ENCODE results near the gene RALGPS1.

RALGPS1 gene

GRCh38 chr9:127215268-127216209 lies 301.0 kb downstream of the RALGPS1 start:
- no peak for DNase-seq (ENCODE audit: low read depth in 2 of 2, low spot score in 1 of 2)

- DNase-seq (ENCODE audit: low read depth in 2 of 2, low spot score in 1 of 2): no peak
Observed at GRCh38 chr9:127216210-127216887, 301.8 kb downstream of the RALGPS1 start.

GRCh38 chr9:127216888-127217217 lies 302.3 kb downstream of the RALGPS1 start:
- no peak for DNase-seq (ENCODE audit: low read depth in 2 of 2, low spot score in 1 of 2)

- DNase-seq (ENCODE audit: low read depth in 2 of 2, low spot score in 1 of 2): no peak
Observed at GRCh38 chr9:127218818-127219217, 304.2 kb downstream of the RALGPS1 start.

DNA sequence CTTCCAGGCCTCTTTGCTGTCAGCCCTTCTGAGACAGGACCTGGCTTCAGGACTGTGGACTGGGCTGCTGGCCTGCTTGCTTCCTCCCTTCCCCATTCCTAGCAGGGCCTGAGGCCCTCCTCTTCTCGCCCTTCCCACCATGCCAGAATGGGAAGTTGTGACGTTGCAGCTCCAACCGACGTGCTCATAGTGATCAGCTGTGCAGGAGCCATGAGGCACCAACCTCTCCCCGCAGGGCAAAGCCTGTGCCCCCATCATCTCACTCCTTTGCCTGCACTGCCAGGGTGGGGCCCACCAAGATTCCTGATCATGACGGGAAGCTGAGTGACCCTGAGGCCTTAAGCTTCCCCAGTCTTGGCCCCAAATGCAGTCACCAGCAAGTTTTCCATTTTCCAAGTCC lies 304.9 kb downstream of the RALGPS1 start:
- DNase-seq (ENCODE audit: low read depth in 2 of 2, low spot score in 1 of 2): no peak

DNA sequence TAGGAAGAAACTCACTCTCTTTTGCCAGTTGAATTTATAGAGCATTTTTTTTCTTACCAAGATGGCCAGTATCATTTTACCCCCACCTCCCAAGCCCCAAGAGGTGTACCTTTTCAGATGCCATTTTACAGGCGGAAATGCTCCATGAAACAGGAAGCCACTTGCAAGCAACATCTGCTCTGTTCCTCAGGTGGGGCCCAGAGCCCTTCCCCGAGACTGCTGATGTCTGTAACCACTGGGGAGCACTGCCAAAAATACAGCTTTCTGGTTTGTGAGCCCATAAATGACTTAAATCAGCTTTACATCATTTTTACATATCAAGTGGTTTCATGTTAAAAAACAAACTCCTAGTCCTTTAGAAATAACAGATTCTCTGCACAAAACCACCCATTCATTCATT lies 307.1 kb downstream of the RALGPS1 start:
- no peak for DNase-seq (ENCODE audit: low read depth in 2 of 2, low spot score in 1 of 2)

DNA sequence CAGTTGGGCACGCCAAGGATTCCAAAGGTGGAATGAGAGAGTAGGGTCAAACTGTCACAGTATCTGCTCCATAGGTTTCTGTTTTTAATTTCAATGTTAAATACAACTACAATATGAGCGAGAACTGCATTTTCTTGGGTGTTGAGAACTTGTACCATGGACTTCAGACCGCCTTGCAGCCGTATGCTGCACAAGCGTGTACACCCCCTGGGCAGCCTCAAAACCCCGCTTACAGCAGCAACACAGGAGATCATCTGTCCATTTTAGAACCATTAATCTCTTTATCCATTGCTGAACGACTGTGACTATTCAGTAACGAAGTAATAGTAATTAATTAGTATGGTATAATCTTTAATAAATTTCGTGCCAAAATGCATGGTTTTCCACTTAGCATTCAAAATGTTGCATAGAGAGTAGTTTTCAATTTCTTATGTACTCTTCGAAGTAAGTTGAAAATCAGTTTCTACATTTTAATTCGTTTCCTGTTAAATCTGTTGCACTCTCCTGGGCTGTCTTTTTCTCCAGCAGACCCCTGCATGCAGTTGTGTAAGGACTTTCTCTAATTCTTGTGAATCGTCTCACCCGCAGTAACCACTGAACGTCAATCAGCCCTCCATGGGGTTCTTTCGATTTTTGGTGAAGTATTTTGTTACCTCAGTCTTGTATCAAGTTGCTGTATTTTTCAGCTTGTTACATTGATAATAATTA lies 308.0 kb downstream of the RALGPS1 start:
- DNase-seq (ENCODE audit: low read depth in 2 of 2, low spot score in 1 of 2): no peak

DNA sequence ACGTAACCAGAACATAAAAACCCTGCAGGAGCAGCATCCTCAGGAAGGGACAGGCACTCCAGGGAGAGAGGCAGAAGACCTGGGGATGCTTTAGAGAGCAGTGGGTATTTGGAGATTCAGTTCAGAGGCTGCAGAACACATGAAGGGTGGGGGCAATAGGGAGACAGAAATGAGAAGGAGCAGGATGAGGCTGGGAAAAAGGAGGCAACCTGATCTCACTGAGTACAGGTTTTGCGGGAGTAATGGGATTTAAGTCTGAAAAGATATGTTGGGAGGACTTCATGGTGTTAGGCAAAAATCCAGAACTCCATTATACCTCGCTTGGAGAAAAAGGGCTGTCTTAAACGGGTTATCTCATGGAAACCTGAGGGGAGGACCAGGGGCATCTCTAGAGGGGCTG lies 308.7 kb downstream of the RALGPS1 start:
- DNase-seq (ENCODE audit: low read depth in 2 of 2, low spot score in 1 of 2): no peak

DNA sequence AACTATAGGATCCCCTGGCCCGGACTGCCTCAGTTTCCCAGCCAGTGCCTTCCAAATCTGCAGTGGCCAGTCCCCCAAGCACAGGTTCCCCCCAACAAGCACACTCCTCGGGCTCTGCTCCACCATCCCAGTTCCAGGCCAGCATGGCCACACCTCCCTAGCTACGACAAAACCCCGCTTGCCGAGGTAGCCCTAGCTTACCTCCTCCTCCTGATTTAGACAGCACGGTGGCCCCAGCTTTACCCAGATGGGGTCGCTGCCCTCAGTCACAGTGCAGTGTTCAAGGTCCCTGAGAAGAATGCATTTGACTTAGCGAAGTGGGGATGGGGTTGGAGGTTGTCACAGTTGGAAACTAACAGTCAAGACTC lies 309.2 kb downstream of the RALGPS1 start:
- DNase-seq (ENCODE audit: low read depth in 2 of 2, low spot score in 1 of 2): no peak

DNA sequence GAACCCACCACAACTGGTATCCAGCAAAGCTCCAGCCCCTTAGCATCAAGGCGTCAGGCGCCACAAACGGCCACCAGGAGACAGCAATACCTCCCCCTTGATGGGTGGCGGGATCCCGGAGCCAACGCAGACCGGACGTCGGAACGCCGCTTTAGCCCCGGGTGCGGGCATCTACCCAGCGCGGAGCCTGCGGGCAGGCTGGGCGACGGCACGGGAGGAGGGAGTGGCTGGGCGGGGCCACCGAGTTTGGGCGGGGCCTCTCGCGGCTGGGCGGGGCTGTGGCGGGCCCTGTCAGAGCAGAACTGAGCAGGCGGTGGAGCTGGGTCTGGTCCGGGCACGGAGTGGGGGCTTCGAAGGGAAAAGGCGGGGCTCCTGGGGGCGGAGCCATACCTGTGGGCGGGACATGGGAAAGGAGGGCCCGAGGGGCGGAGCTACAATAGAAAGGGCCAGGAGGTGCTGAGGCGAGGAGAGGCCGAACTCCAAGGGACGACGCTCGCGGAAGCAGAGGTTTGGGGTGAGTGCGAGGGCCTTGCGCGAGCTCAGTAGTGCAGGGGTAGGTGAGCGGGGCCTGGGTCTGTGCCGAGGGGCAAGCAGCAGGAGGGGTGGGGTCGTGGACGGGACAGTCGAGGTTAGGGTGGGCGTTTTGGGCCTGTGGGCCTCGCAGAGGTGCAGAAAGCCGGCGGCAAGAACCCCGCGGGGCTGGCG lies 309.7 kb downstream of the RALGPS1 start:
- peak; percentile 66 to 69 for DNase-seq (ENCODE audit: low read depth in 2 of 2, low spot score in 1 of 2)

DNA sequence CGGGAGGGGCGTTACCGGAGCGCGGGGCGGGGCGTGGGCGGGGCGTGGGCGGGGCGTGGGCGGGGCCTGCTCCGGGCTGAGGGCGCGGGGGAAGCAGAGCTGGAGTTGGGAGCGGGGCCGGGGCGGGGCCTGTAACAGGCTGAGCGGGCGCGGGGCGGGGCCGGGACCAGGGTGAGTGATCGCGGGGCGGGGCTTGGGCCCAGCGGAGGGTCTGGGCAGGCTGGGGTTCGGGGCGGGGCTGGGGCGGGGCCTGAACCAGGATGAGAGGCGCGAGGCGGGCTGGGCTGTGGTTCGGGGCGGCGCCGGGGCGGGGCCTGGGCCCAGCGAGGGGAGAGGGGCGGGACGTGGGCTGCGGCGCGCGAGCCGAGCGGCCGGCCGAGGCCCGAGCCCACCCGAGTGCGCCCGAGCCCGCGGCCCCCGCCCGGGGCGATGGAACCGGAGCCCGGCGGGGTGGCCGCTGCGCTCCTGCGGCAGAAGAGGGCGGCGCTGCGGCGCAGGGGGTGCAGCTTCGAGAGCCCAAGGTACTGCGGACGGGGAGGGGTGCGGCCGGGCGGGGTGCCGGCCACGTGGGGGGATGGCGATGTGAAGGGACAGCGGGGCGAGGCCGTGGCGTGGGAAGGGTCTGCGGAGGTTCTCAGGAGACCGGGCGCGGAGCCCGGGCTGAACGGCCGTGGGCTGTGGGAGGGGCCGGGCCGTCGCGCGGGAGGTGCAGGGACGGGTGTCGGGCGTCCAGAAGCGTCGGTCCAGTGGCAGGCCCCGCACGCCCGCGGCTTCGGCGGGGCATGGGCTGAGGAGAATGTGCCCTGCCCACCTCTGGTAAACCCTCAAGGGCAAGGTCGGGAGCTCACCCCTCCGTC lies 310.5 kb downstream of the RALGPS1 start:
- DNase-seq (ENCODE audit: low read depth in 2 of 2, low spot score in 1 of 2): peak; percentile 76 to 84

GRCh38 chr9:127225801-127226625 lies 311.4 kb downstream of the RALGPS1 start:
- no peak for DNase-seq (ENCODE audit: low read depth in 2 of 2, low spot score in 1 of 2)

- no peak for DNase-seq (ENCODE audit: low read depth in 2 of 2, low spot score in 1 of 2)
Observed at GRCh38 chr9:127229691-127230417, 315.3 kb downstream of the RALGPS1 start.

DNA sequence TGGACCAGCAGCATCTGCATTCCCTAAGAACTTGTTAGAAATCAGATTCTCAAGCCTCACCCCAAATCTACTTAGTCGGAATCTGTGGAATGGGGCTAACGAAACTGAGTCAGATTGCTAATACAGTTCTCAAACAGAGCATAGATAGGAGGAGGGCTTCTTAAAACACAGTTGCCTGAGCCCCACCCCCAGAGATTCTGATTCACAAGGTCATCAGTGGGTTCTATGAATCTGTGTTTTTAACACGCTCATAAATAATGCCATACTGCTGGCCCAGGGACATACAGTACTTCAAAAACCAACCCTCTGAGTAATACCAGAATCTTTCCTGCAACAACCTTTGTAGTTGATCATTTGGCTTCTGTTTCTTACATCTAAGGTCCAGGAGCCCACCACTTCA lies 317.1 kb downstream of the RALGPS1 start:
- no peak for DNase-seq (ENCODE audit: low read depth in 2 of 2, low spot score in 1 of 2)

GRCh38 chr9:127232833-127233549 lies 318.4 kb downstream of the RALGPS1 start:
- no peak for DNase-seq (ENCODE audit: low read depth in 2 of 2, low spot score in 1 of 2)

DNA sequence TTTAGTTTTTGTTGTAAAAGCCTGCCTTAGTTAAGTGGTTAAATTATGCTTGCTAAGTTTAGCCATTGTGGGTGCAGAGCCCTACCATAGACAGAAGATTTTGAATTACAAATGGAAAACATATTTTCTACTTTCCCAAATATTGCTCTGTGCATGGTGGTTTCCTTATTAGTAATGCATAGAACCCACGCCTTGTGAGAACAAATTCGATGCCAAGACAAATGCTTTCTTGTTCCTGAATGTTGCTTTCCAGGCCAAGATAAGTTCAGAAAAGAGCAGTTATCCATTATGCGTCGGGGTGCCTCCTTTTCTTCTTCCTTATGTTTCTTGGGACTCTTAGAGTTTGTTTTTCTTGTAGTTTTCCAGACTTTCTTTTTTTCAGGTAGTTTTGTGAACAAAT lies 319.0 kb downstream of the RALGPS1 start:
- no peak for DNase-seq (ENCODE audit: low read depth in 2 of 2, low spot score in 1 of 2)

- DNase-seq (ENCODE audit: low read depth in 2 of 2, low spot score in 1 of 2): no peak
Observed at GRCh38 chr9:127233989-127234388, 319.4 kb downstream of the RALGPS1 start.

GRCh38 chr9:127237801-127238200 lies 323.2 kb downstream of the RALGPS1 start:
- DNase-seq (ENCODE audit: low read depth in 2 of 2, low spot score in 1 of 2): no peak

Data from stimulated activated CD8-positive, alpha-beta memory T cell treated with anti-CD3 and anti-CD28 coated beads, Interleukin-4, amount 100 ng/mL, for 1 hour (primary cell).